H1 (cell line): ENCODE measurements around the gene SLC7A9. TPM values are rescaled to one million over a fixed set of nuclear protein-coding genes. Genes with fewer than 3 reads are reported as not detected.

Experiments used
- CTCF ChIA-PET: fragments of 300-600 bp; sonication (Branson Sonifier 250); formaldehyde crosslinking; loops from one replicate; lab custom pipeline; 2021; ENCODE audit not compliant: partially characterized antibody; lab: Charles Lee
- POLR2A ChIA-PET: fragments of 300-600 bp; sonication (Branson Sonifier 250); formaldehyde crosslinking; loops from one replicate; lab custom pipeline; 2021; ENCODE audit warnings: inconsistent platforms; ENCODE audit not compliant: partially characterized antibody; lab: Charles Lee
- DNase-seq, 2 experiments: peaks; one replicate each; pipeline versions ENCODE4 v3.0.0 to v3.0.0-alpha.2; 2010 to 2022; ENCODE audit warnings: low spot score in 2 of 2, low read depth in 1 of 2, mixed read lengths in 1 of 2
- FAIRE-seq: peaks from 2 replicates; lab custom pipeline; 2011; peaks lifted over from hg19 to GRCh38; lab: Jason Lieb, UNC
- H2AFZ ChIP-seq: 2 replicates; pipeline ENCODE4 v1.8.1; 2012; ENCODE audit warnings: low read length, inconsistent platforms
- H2AK5ac ChIP-seq: 2 replicates; pipeline ENCODE4 v1.6.1; 2013; ENCODE audit warnings: low read depth, low read length
- H2BK120ac ChIP-seq: replicated peaks from 2 replicates; pipeline ENCODE3; 2013; ENCODE audit warnings: low read depth, low read length, inconsistent platforms
- H2BK12ac ChIP-seq: 2 replicates; pipeline ENCODE4 v1.6.1; 2013; ENCODE audit warnings: low read depth, low read length
- H2BK15ac ChIP-seq: 2 replicates; pipeline ENCODE4 v1.6.1; 2013; ENCODE audit warnings: low read length
- H2BK20ac ChIP-seq: 2 replicates; pipeline ENCODE4 v1.6.1; 2013; ENCODE audit warnings: low read length
- H2BK5ac ChIP-seq: 2 replicates; pipeline ENCODE4 v1.6.1; 2013; ENCODE audit warnings: low read depth, low read length
- H3K14ac ChIP-seq: 2 replicates; pipeline ENCODE4 v1.6.1; 2013; ENCODE audit warnings: inconsistent platforms; ENCODE audit not compliant: insufficient read length
- H3K18ac ChIP-seq: 2 replicates; pipeline ENCODE4 v1.6.1; 2013; ENCODE audit warnings: low read length; ENCODE audit errors: extremely low read depth
- H3K23ac ChIP-seq: 2 replicates; pipeline ENCODE4 v1.6.1; 2013; ENCODE audit warnings: inconsistent platforms; ENCODE audit not compliant: insufficient read length
- H3K23me2 ChIP-seq: 2 replicates; pipeline ENCODE4 v1.6.1; 2013; ENCODE audit warnings: low read depth, low read length
- H3K27ac ChIP-seq: 2 replicates; pipeline ENCODE4 v1.6.1; 2011; ENCODE audit warnings: low read depth, low read length, inconsistent platforms
- H3K27me3 ChIP-seq, 4 experiments: replicated peaks in 1 of 4; 1 replicate in 1 of 4; 2 replicates in 3 of 4; pipeline versions ENCODE4 v1.6.1 to v1.8.1; 2011 to 2013; ENCODE audit warnings: low read length in 3 of 4, mild to moderate bottlenecking in 3 of 4, inconsistent platforms in 2 of 4, mixed read lengths in 2 of 4, moderate library complexity in 1 of 4; ENCODE audit not compliant: control insufficient read depth in 3 of 4, insufficient read depth in 3 of 4; ENCODE audit errors: extremely low read depth in 1 of 4
- H3K36me3 ChIP-seq, 4 experiments: 2 replicates each; pipeline versions ENCODE4 v1.6.1 to v1.8.1; 2011 to 2013; ENCODE audit warnings: mild to moderate bottlenecking in 4 of 4, low read length in 3 of 4, moderate library complexity in 2 of 4, control low read depth in 1 of 4, inconsistent platforms in 1 of 4; ENCODE audit not compliant: insufficient read depth in 4 of 4, control insufficient read depth in 2 of 4
- H3K4ac ChIP-seq: replicated peaks from 2 replicates; pipeline ENCODE3; 2013; ENCODE audit warnings: low read length, low read depth, mixed read lengths, inconsistent platforms; ENCODE audit not compliant: insufficient read length
- H3K4me1 ChIP-seq, 4 experiments: replicated peaks in 1 of 4; 1 replicate in 1 of 4; 2 replicates in 3 of 4; pipeline versions ENCODE4 v1.6.1 to v1.8.1; 2011 to 2013; ENCODE audit warnings: low read length in 3 of 4, inconsistent platforms in 2 of 4, mixed read lengths in 1 of 4; ENCODE audit not compliant: insufficient read depth in 4 of 4, control insufficient read depth in 3 of 4
- H3K4me2 ChIP-seq, 2 experiments: 2 replicates each; pipeline versions ENCODE4 v1.6.1 to v1.8.1; 2011 to 2013; ENCODE audit warnings: low read depth in 2 of 2, low read length in 2 of 2, control low read depth in 1 of 2, inconsistent platforms in 1 of 2, mild to moderate bottlenecking in 1 of 2; ENCODE audit not compliant: insufficient read depth in 1 of 2
- H3K4me3 ChIP-seq, 4 experiments: fragments of 200-600, 300-600 bp in 1 of 4; sonication (generic), shearing (Covaris generic), sonication (Bioruptor Twin) in 1 of 4; 2 replicates each; pipeline versions ENCODE4 v1.5.1 to v1.8.1; 2011 to 2016; ENCODE audit warnings: low read length in 4 of 4, low read depth in 3 of 4, control low read depth in 2 of 4, inconsistent platforms in 2 of 4, mild to moderate bottlenecking in 2 of 4, mixed read lengths in 1 of 4, moderate library complexity in 1 of 4; ENCODE audit not compliant: insufficient read depth in 2 of 4; ENCODE audit errors: extremely low read depth in 1 of 4
- H3K56ac ChIP-seq: replicated peaks from 2 replicates; pipeline ENCODE3; 2013; ENCODE audit warnings: low read depth, mild to moderate bottlenecking, mixed read lengths, low read length, inconsistent platforms; ENCODE audit not compliant: insufficient read length
- H3K79me1 ChIP-seq: 2 replicates; pipeline ENCODE4 v1.6.1; 2013; ENCODE audit warnings: low read depth, low read length, control low read depth
- H3K79me2 ChIP-seq, 2 experiments: 2 replicates each; pipeline versions ENCODE4 v1.6.1 to v1.8.1; 2012 to 2013; ENCODE audit warnings: low read length in 2 of 2, mild to moderate bottlenecking in 2 of 2, inconsistent platforms in 1 of 2; ENCODE audit not compliant: insufficient read depth in 2 of 2, control insufficient read depth in 1 of 2
- H3K9ac ChIP-seq, 4 experiments: replicated peaks in 1 of 4; 1 replicate in 1 of 4; 2 replicates in 3 of 4; pipeline versions ENCODE4 v1.6.1 to v1.8.1; 2011 to 2013; ENCODE audit warnings: low read depth in 3 of 4, low read length in 3 of 4, control low read depth in 2 of 4, mild to moderate bottlenecking in 2 of 4, moderate library complexity in 2 of 4, inconsistent platforms in 1 of 4; ENCODE audit errors: extremely low read depth in 1 of 4
- H3K9me3 ChIP-seq, 2 experiments: 2 replicates each; pipeline versions ENCODE4 v1.6.1 to v1.8.1; 2012 to 2013; ENCODE audit warnings: mild to moderate bottlenecking in 2 of 2, moderate library complexity in 2 of 2, control low read depth in 1 of 2, inconsistent platforms in 1 of 2, low read depth in 1 of 2, low read length in 1 of 2, mixed read lengths in 1 of 2; ENCODE audit not compliant: insufficient read depth in 2 of 2
- H4K20me1 ChIP-seq, 2 experiments: replicated peaks in 1 of 2; 2 replicates each; pipeline versions ENCODE3 to v1.8.1; 2011 to 2013; ENCODE audit warnings: inconsistent platforms in 2 of 2, low read length in 2 of 2, mild to moderate bottlenecking in 1 of 2; ENCODE audit not compliant: insufficient read depth in 2 of 2, control insufficient read depth in 1 of 2
- H4K5ac ChIP-seq: 2 replicates; pipeline ENCODE4 v1.6.1; 2013; ENCODE audit warnings: low read length, low read depth, mixed read lengths, inconsistent platforms; ENCODE audit not compliant: insufficient read length
- H4K8ac ChIP-seq: 2 replicates; pipeline ENCODE4 v1.8.0; 2013; ENCODE audit warnings: mild to moderate bottlenecking, moderate library complexity, low read length, inconsistent platforms; ENCODE audit not compliant: insufficient read depth; ENCODE audit errors: extremely low read depth
- H4K91ac ChIP-seq: replicated peaks from 2 replicates; pipeline ENCODE3; 2013; ENCODE audit warnings: low read length, mixed read lengths, inconsistent platforms; ENCODE audit not compliant: insufficient read length
- ATF3 ChIP-seq: IDR thresholded peaks from 2 replicates; pipeline ENCODE4 v1.6.1; 2011; ENCODE audit warnings: low read depth, mild to moderate bottlenecking, low read length; ENCODE audit not compliant: insufficient read depth
- BACH1 ChIP-seq: IDR thresholded peaks from 2 replicates; pipeline ENCODE4 v1.6.1; 2012; ENCODE audit warnings: low read length, improper control_type of control experiment
- CHD1 ChIP-seq: IDR thresholded peaks from 2 replicates; pipeline ENCODE4 v1.6.1; 2012; ENCODE audit warnings: low read depth, low read length, improper control_type of control experiment
- EGR1 ChIP-seq: IDR thresholded peaks from 2 replicates; pipeline ENCODE4 v1.6.1; 2011; ENCODE audit warnings: low read depth, low read length, borderline replicate concordance
- FOSL1 ChIP-seq: IDR thresholded peaks from 2 replicates; pipeline ENCODE4 v1.6.1; 2011; ENCODE audit warnings: mild to moderate bottlenecking, low read depth, low read length, moderate library complexity; ENCODE audit not compliant: insufficient read depth
- GABPA ChIP-seq: IDR thresholded peaks from 2 replicates; pipeline ENCODE4 v1.6.1; 2011; ENCODE audit warnings: mild to moderate bottlenecking, low read length, moderate library complexity, borderline replicate concordance; ENCODE audit not compliant: insufficient read depth
- POLR2A ChIP-seq, 2 experiments: IDR thresholded peaks; 1 replicate in 1 of 2; 2 replicates in 1 of 2; pipeline ENCODE4 v1.6.1; 2011; ENCODE audit warnings: low read depth in 2 of 2, low read length in 2 of 2, mild to moderate bottlenecking in 2 of 2; ENCODE audit errors: control extremely low read depth in 1 of 2
- SAP30 ChIP-seq: fragments of 300-600 bp; sonication (generic); IDR thresholded peaks from 2 replicates; pipeline ENCODE4 v1.7.1; 2012; ENCODE audit warnings: low read length, moderate library complexity, mild to moderate bottlenecking, inconsistent platforms; ENCODE audit not compliant: insufficient read depth, insufficient replicate concordance
- TBP ChIP-seq: IDR thresholded peaks from 2 replicates; pipeline ENCODE4 v1.6.1; 2011; ENCODE audit warnings: low read depth, low read length, improper control_type of control experiment
- TEAD4 ChIP-seq: IDR thresholded peaks from 2 replicates; pipeline ENCODE4 v1.6.1; 2012; ENCODE audit warnings: low read depth, low read length, inconsistent platforms, mixed read lengths
- WGBS, 2 experiments: shearing (Covaris generic) in 1 of 2; methylation state at CpG; one replicate each; pipeline versions ENCODE4 v1.1.6 to v1.1.7; 2013 to 2015; ENCODE audit warnings: low lambda C conversion rate in 2 of 2, mixed read lengths in 2 of 2, inconsistent platforms in 1 of 2, low coverage in 1 of 2, missing lambda C conversion rate in 1 of 2; ENCODE audit not compliant: insufficient replicate concordance in 2 of 2, insufficient coverage in 1 of 2, insufficient read length in 1 of 2; ENCODE audit errors: extremely low coverage in 1 of 2, missing lambda C conversion rate in 1 of 2; 5-methylcytosine and 5-hydroxymethylcytosine counted together
- polyA plus RNA-seq, 7 experiments: library from polyadenylated mRNA; depleted of rRNA in 3 of 7; stranded (reverse) in 5 of 7; unstranded in 2 of 7; fragments of >200 nt in 5 of 7; fragments of 200-250 nt in 2 of 7; gene quantifications; 1 replicate in 5 of 7; 2 replicates in 1 of 7; 4 replicates in 1 of 7; pipeline versions ENCODE4 v1.2.1 to v1.2.3, GENCODE V29; 2011 to 2013; ENCODE audit warnings: missing spikeins in 2 of 7, mixed read lengths in 2 of 7
- total RNA-seq: library from RNA; stranded (reverse); fragmentation: NEBNext Ultra II Directional; extraction: Animal tissue kit (Norgen Biotek cat#: 25700); gene quantifications from 2 replicates; pipeline ENCODE4 v1.2.1, GENCODE V29; 2021

SLC7A9 gene
- total and polyA plus RNA-seq, 2 of the 8 experiments (the other 6 are each of a cell fraction or from before 2014, with no cell fraction given): 0.15 TPM; not detected in 1

GRCh38 chr19:32876919-32877285 is 7.3 kb upstream of the SLC7A9 start:
- no peak for FAIRE-seq
- Histone ChIP-seq H3K9me3 (no peaks in the 10 kb centered on the region), H2AK5ac (no peak overlapping the region), H2BK20ac (no peak overlapping the region)
- no peak for TF ChIP-seq ATF3
- no peak for TF ChIP-seq TEAD4
- TF ChIP-seq CHD1: no peak
- TF ChIP-seq GABPA: no peak
- no peak for TF ChIP-seq SAP30
- TF ChIP-seq TBP: no peak
- TF ChIP-seq POLR2A (IDR thresholded peaks at IDR 0.05; ENCODE audit: control extremely low read depth in 1 of 2, low read depth in 2 of 2, low read length in 2 of 2): no peak
- no peak for TF ChIP-seq EGR1
- TF ChIP-seq FOSL1: no peak
- TF ChIP-seq BACH1: no peak
- TF ChIP-seq, all 59 proteins: peak for 0
- Histone ChIP-seq H3K9ac (no peak overlapping the region), H3K14ac (no peak overlapping the region), H3K56ac (no peak overlapping the region), H3K79me1 (no peaks in the 10 kb centered on the region), H4K5ac (no peak overlapping the region), H3K23ac (no peak overlapping the region), H3K4ac (no peak overlapping the region), H4K91ac (no peak overlapping the region), H3K27me3 (no peaks in the 10 kb centered on the region), H3K23me2 (no peaks in the 10 kb centered on the region), H3K18ac (no peak overlapping the region), H4K20me1 (peaks cover 0 to 1% of the 10 kb centered on the region in 2 experiments), H2BK15ac (no peak overlapping the region), H3K4me1 (peaks cover 0 to 3% (median 2%) of the 10 kb centered on the region in 4 experiments; a peak in 4 of 7 replicates), H2AFZ (no peak overlapping the region), H3K4me3 (no peak overlapping the region), H3K4me2 (no peak overlapping the region), H3K79me2 (no peaks in the 10 kb centered on the region), H4K8ac (no peak overlapping the region), H2BK5ac (no peak overlapping the region), H3K27ac (no peak overlapping the region), H3K36me3 (no peaks in the 10 kb centered on the region), H2BK12ac (no peak overlapping the region), H2BK120ac (no peak overlapping the region)
- peak in 1 of 2 experiments; percentile 26 for DNase-seq
- 85% methylated on average over 12 of the region's 12 CpGs; no CpG with 5 or more reads in 1 of the 2 experiments for WGBS, 2 experiments
- POLR2A ChIA-PET: no interaction called here
- CTCF ChIA-PET: interaction anchor here (0.6 to 1.7 kb wide), 2 partner anchors 14 to 15 kb away, joined by 3 to 4 read pairs; no protein-coding TSS in a partner anchor
